NCI-H774 (cell line): Measurements from ENCODE around the gene UNC80.
"Not testable (repeated sequence)": the region's sequence is repeated elsewhere in the genome, so short reads cannot be mapped to it uniquely, and the experiment has no call there.

ENCODE experiments used
- DNase-seq: peaks from one replicate; lab custom pipeline; 2025; lab: John Stamatoyannopoulos, UW

UNC80 gene

GRCh38 chr2:209771474-209772289, at the start of gene UNC80:
Gene UNC80, plus strand, starts transcription at chr2:209771832. Its CDS starts 241 bp downstream, at chr2:209772073.
- DNase-seq: peak; percentile 51

- no peak for DNase-seq
Observed at GRCh38 chr2:209726311-209726710, 45.3 kb upstream of the UNC80 start.

- no peak for DNase-seq
Observed at GRCh38 chr2:209727077-209727476, 44.6 kb upstream of the UNC80 start.

- no peak for DNase-seq
Observed at GRCh38 chr2:209734805-209735204, 36.8 kb upstream of the UNC80 start.

DNA sequence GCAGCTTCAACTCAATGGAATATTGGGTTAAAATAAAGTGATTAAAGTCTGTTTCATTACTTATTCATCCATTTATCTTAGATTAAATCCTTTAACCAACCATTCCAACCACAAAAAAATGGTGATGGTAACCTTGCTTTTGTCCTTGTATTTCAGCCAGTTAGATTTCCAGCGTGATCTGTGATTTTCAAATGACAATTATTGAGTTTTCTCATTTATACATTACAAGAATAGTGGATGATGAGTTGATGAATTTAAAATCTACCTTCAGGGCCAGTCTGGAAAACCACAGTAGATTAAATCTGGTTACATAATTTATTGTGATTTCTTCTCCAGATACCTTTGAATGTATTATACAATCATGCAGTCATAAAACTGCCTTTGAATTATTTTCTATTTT, 29.7 kb upstream of the UNC80 start:
- DNase-seq: no peak

GRCh38 chr2:209753020-209753419, 18.6 kb upstream of the UNC80 start:
- no peak for DNase-seq

DNA sequence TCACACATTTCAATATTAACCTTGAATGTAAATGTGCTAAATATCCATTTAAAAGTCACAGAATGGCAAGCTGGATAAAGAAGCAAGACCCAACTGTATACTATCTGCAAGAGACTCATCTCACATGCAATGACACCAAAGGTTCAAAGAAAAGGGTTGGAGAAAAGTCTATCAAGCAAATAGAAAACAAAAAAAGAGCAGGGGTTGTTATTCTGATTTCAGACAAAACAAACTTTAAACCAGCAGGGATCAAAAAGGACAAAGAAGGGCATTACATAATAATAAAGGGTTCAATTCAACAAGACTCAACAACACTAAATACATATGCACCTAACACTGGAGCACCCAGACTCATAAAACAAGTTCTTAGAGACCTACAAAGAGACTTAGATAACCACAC, 14.5 kb upstream of the UNC80 start:
- no peak for DNase-seq

DNA sequence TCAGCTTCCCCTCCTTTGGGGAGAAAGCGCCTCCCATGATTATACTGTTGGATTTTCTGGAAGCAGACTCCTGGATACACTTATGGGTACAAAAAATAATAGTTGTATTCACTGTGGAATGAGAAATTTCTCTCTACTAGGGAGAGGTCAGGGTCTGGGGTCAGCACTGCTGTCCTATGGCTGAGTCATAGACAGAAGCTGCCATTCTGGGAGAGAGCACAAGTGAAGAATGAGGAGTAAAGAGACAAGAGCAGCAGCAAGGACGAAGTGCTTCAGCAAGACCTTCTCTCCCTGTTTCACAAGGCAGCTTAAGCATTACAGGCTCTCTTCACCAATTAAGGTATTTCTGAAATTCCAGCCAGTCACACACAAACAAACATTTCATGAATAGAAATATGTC, 10.1 kb upstream of the UNC80 start:
- DNase-seq: no peak

- DNase-seq: no peak
Observed at GRCh38 chr2:209762563-209762962, 9.1 kb upstream of the UNC80 start.

GRCh38 chr2:209763106-209763505, 8.5 kb upstream of the UNC80 start:
- no peak for DNase-seq

GRCh38 chr2:209766613-209767012, 5.0 kb upstream of the UNC80 start:
- no peak for DNase-seq

- DNase-seq: no peak
Observed at GRCh38 chr2:209767316-209767715, 4.3 kb upstream of the UNC80 start.

GRCh38 chr2:209768557-209768956, 3.1 kb upstream of the UNC80 start:
- no peak for DNase-seq

GRCh38 chr2:209772290-209772685, 656 bp downstream of the UNC80 start:
- peak; percentile 54 for DNase-seq

GRCh38 chr2:209773377-209773776, 1.7 kb downstream of the UNC80 start:
- no peak for DNase-seq

- no peak for DNase-seq
Observed at GRCh38 chr2:209787416-209787815, 15.8 kb downstream of the UNC80 start.

DNA sequence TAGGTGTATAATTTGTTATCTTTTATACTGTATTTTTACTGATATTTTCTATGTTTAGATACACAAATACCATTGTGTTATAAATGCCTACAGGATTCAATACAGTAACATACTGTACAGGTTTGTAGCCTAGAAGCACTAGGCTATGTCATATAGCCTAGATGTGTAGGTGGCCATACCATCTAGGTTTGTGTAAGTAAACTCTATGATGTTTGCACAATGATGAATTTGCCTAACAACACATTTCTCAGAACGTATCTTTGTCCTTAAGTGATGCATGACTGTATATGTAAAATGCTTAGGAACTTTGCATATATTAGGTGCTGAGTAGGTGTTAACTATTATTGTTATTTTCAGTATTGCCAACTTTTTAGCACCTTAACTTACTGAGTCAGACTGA, 17.3 kb downstream of the UNC80 start:
- no peak for DNase-seq

DNA sequence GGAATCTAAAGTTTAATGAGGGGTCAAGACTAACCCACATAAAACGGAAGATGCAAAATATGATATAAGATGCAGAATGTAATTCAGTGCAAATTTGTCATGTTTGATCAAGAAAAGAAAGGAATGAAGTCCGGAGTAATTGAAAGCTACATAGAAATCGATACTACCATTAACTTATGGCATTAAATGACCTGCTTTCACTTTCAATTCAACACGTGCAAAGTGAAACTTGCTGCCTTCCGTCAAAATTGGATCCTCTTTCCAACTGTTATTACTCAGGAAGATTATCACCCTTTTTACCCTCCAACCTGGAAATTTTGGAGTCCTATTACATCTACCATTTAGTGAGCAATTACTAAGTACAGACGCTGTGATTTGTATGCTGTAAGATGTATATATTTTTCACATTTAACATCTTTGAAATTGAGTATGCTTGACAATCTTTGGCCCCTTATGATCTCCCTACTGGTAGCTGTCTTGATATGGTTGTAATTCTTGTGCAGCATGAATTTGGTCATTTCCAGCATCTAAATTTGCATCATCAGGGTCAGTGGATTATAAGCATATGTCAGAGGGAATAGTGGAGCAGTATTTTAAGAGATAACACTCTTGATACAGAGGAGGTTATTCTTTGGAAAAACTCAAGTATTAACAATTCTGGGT, 18.6 kb downstream of the UNC80 start:
- DNase-seq: no peak

GRCh38 chr2:209791151-209791550, 19.5 kb downstream of the UNC80 start:
- no peak for DNase-seq

DNA sequence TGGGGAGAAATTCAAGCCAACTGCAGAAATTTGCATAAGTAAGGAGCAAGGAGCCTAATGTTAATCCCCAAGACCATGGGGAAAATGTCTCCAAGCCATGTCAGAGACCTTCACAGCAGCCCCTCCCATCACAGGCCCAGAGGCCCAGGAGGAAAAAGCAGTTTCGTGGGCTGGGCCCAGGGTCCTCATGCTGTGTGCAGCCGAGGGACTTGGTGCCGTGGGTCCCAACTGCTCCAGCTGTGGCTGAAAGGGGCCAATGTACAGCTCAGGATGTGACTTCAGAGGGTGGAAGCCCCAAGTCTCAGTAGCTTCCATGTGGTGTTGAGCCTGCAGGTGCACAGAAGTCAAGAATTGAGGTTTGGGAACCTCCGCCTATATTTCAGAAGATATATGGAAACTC, 23.8 kb downstream of the UNC80 start:
- not testable (repeated sequence) for DNase-seq

- DNase-seq: no peak
Observed at GRCh38 chr2:209805351-209805750, 33.7 kb downstream of the UNC80 start.

DNA sequence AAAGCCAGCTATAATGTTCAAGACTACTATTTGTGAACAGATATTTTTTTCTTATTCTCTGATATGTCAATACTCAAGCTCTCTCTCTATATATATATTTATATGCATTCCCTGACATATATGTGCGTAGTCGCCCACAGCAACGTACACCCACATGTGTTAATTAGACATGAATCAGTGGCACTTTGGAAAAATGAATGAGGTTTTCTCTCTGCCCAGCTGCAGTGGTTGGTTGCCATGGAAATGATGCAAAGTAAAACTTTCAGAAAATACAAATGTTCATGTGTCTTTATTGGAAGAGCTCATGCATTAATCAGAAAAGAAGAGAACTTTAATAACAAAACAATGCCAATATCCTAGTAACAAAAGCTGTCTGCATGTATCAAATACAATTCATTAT, 34.7 kb downstream of the UNC80 start:
- DNase-seq: no peak

GRCh38 chr2:209808521-209808920, 36.9 kb downstream of the UNC80 start:
- DNase-seq: no peak

- DNase-seq: no peak
Observed at GRCh38 chr2:209809256-209809655, 37.6 kb downstream of the UNC80 start.
